Bronchial epithelial cell (primary cell): ENCODE data around the gene SYNPR. TPM values are rescaled to one million over a fixed set of nuclear protein-coding genes. Genes with fewer than 3 reads are reported as not detected.

Experiments used
- DNase-seq: peaks from one replicate; pipeline ENCODE4 v3.0.0-alpha.2; 2010; ENCODE audit warnings: low read depth
- FAIRE-seq: peaks from 2 replicates; lab custom pipeline; 2011; peaks lifted over from hg19 to GRCh38; lab: Jason Lieb, UNC
- H3K27me3 ChIP-seq: 2 replicates; pipeline ENCODE4 v1.5.1; 2011; ENCODE audit warnings: low read length; ENCODE audit not compliant: control insufficient read depth, insufficient read depth
- H3K36me3 ChIP-seq: 2 replicates; pipeline ENCODE4 v1.5.1; 2011; ENCODE audit warnings: low read length; ENCODE audit not compliant: control insufficient read depth, insufficient read depth
- H3K4me3 ChIP-seq: 2 replicates; pipeline ENCODE4 v1.5.1; 2011; ENCODE audit warnings: mild to moderate bottlenecking, low read depth, low read length, control low read depth
- CTCF ChIP-seq: IDR thresholded peaks from 2 replicates; pipeline ENCODE4 v1.5.1; 2011; ENCODE audit warnings: mild to moderate bottlenecking, moderate library complexity, low read length, control low read depth, inconsistent platforms; ENCODE audit not compliant: insufficient read depth, severe bottlenecking
- total RNA-seq: library from RNA; depleted of rRNA; stranded (reverse); fragments of >200 nt; gene quantifications from 2 replicates; pipeline ENCODE4 v1.2.1, GENCODE V29; 2014

The SYNPR gene
- total RNA-seq, 1 donor from 2014 or later: not detected

- TF ChIP-seq CTCF: no peak
- no peaks in the 10 kb centered on the region for H3K27me3 ChIP-seq
- DNase-seq (no peak), FAIRE-seq (no peak)
- H3K4me3 ChIP-seq: no peak overlapping the region
- H3K36me3 ChIP-seq: no peaks in the 10 kb centered on the region
Observed at GRCh38 chr3:63264716-63265115, 13.4 kb upstream of the SYNPR start.

DNA sequence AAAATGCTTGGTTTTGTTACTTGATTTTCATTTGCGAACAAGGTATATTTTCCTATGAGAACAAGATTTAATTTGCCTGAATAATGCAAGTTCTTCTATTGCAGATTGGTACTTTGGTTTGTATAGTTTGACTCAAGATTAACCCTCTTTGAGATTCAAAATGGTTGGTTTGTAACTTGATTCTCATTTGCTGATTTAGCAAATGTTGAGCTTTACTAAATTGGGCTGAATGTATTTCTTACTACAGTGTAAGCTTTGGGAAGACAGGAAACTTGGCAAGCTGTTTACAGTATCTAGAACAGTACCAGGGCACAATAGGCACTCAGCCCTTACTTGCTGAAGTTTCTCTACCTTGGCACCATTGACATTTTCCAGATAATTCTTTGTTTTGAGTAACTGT is 3.7 kb upstream of the SYNPR start:
- DNase-seq: no peak
- Histone ChIP-seq H3K27me3 (peaks cover 12% of the 10 kb centered on the region), H3K36me3 (no peaks in the 10 kb centered on the region), H3K4me3 (no peak overlapping the region)
- no peak for FAIRE-seq
- TF ChIP-seq CTCF: no peak

DNA sequence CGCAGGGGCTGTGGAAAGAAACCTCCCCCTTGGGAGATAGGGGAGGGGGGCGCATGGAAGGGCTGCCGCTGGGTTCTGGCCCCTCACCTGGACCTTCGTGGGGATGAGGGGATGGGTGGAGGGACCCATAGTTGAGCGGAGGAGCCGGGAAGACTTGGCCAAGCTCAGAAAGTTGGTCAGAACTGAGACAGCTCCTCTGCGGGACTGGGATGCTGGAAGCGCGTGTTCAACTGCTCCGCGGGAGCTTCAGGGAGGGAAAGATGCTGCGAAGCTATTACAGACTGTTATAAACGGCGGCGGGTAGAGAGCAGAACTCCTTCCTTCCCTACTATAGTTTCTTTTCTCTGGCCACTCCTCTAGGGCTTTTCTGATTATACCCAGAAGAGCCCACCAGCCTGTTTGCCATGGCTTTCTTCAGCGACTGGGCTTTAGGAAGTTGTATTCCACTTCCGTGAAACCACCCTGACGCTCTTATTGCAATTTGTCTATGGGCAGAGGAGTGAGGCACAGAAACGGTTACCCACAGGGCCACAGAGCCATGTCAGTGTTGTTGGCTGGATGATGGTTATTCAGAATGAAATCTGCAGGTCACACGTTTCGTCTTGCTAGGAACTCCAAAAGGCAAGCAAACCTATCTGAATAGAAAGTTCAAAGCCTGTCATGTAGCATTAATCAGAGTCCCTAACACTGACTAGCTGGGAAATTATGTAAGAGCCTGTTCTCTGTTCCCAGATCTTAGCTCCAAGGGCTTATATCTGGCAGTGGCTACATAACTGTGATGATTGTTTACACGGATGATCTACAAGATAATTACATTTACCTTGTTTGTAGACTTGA is 1.1 kb downstream of the SYNPR start:
- no peak for FAIRE-seq
- H3K4me3 ChIP-seq: no peak overlapping the region
- no peak for TF ChIP-seq CTCF
- H3K36me3 ChIP-seq: no peaks in the 10 kb centered on the region
- DNase-seq: no peak
- H3K27me3 ChIP-seq: peaks cover 14% of the 10 kb centered on the region

- DNase-seq: no peak
Observed at GRCh38 chr3:63287610-63288009, 9.5 kb downstream of the SYNPR start.

GRCh38 chr3:63290686-63291085 is 12.6 kb downstream of the SYNPR start:
- no peak for DNase-seq
- H3K4me3 ChIP-seq: no peak overlapping the region
- H3K36me3 ChIP-seq: no peaks in the 10 kb centered on the region
- TF ChIP-seq CTCF: no peak
- no peak for FAIRE-seq
- H3K27me3 ChIP-seq: no peaks in the 10 kb centered on the region

More at GRCh38 chr3:63287610-63288009, 9.5 kb downstream of the SYNPR start:
- TF ChIP-seq CTCF: no peak
- Histone ChIP-seq H3K4me3 (no peak overlapping the region), H3K36me3 (no peaks in the 10 kb centered on the region), H3K27me3 (no peaks in the 10 kb centered on the region)
- no peak for FAIRE-seq
